K562 (cell line): Measurements from ENCODE around the gene HOXB5. TPM values are rescaled to one million over a fixed set of nuclear protein-coding genes. Genes with fewer than 3 reads are reported as not detected.

Experiments used
- DPF2 ChIP-seq: fragments of 450-650 bp; IDR thresholded peaks from 2 replicates; pipeline ENCODE4 v1.6.1; 2016
- JUND ChIP-seq, 2 experiments: IDR thresholded peaks; 2 replicates in 1 of 2; 3 replicates in 1 of 2; pipeline ENCODE4 v1.6.1; 2011; ENCODE audit warnings: borderline replicate concordance in 2 of 2, low read depth in 2 of 2, low read length in 2 of 2, improper control_type of control experiment in 1 of 2, missing biosample characterization in 1 of 2, missing genetic modification characterization in 1 of 2, missing genetic modification reagents in 1 of 2
- KLF16 ChIP-seq: IDR thresholded peaks from 2 replicates; pipeline ENCODE4 v1.6.1; 2016; ENCODE audit warnings: antibody characterized with exemption
- LCOR ChIP-seq: sonication (generic); formaldehyde crosslinking; IDR thresholded peaks from 2 replicates; pipeline ENCODE4 v1.8.0; 2022; ENCODE audit warnings: mild to moderate bottlenecking, missing genetic modification reagents
- NFXL1 ChIP-seq: fragments of 450-650 bp; formaldehyde crosslinking; IDR thresholded peaks from 2 replicates; pipeline ENCODE4 v1.4.0; 2021; ENCODE audit warnings: mild to moderate bottlenecking
- NR2F6 ChIP-seq: fragments of 450-650 bp; formaldehyde crosslinking; IDR thresholded peaks from 2 replicates; pipeline ENCODE4 v1.4.0; 2020; ENCODE audit warnings: mild to moderate bottlenecking
- TAF7 ChIP-seq: fragments of 450-650 bp; IDR thresholded peaks from 2 replicates; pipeline ENCODE4 v1.6.1; 2016; ENCODE audit warnings: missing genetic modification characterization, missing compliant biosample characterization
- TCF3 ChIP-seq: sonication (generic); formaldehyde crosslinking; IDR thresholded peaks from 2 replicates; pipeline ENCODE4 v1.4.0; 2020; ENCODE audit warnings: mild to moderate bottlenecking, missing genetic modification reagents
- TOE1 ChIP-seq, 2 experiments: fragments of 450-650 bp in 1 of 2; sonication (generic) in 1 of 2; formaldehyde crosslinking in 1 of 2; IDR thresholded peaks; 2 replicates each; pipeline versions ENCODE4 v1.7.1 to v1.8.0; 2016 to 2022; ENCODE audit warnings: borderline replicate concordance in 2 of 2, mild to moderate bottlenecking in 2 of 2, antibody characterized with exemption in 1 of 2, inconsistent platforms in 1 of 2, low read depth in 1 of 2, missing genetic modification reagents in 1 of 2, moderate library complexity in 1 of 2
- ZBED1 ChIP-seq: IDR thresholded peaks from 2 replicates; pipeline ENCODE4 v1.6.1; 2014
- ZNF12 ChIP-seq: sonication (generic); formaldehyde crosslinking; IDR thresholded peaks from 2 replicates; pipeline ENCODE4 v1.4.0; 2020; ENCODE audit warnings: mild to moderate bottlenecking, missing genetic modification reagents
- ZNF143 ChIP-seq: sonication (generic); formaldehyde crosslinking; IDR thresholded peaks from 2 replicates; pipeline ENCODE4 v1.9.0; 2022; ENCODE audit warnings: mild to moderate bottlenecking, missing genetic modification reagents
- ZNF174 ChIP-seq: fragments of 250-450 bp; sonication (Bioruptor Pico); IDR thresholded peaks from 2 replicates; pipeline ENCODE4 v1.4.0; 2020; ENCODE audit warnings: mild to moderate bottlenecking
- ZNF212 ChIP-seq: fragments of 450-650 bp; formaldehyde crosslinking; IDR thresholded peaks from 2 replicates; pipeline ENCODE4 v1.4.0; 2020; ENCODE audit warnings: mild to moderate bottlenecking
- ZNF561 ChIP-seq: fragments of 450-650 bp; formaldehyde crosslinking; conservative IDR thresholded peaks from 2 replicates; pipeline ENCODE4 v1.4.0; 2020; ENCODE audit warnings: mild to moderate bottlenecking, moderate library complexity
- polyA plus RNA-seq, 8 experiments: library from polyadenylated mRNA; depleted of rRNA in 4 of 8; stranded (reverse) in 5 of 8; unstranded in 3 of 8; fragments of >200 nt; fragmentation: Nextera tagmentation in 2 of 8; fragmentation: Illumina TruSeq in 1 of 8; extraction: Ambion mirVana in 2 of 8; extraction: Trizol in 1 of 8; gene quantifications; 2 replicates each; pipeline versions ENCODE4 v1.2.1 to v1.2.3, GENCODE V29; 2011 to 2014; ENCODE audit warnings: inconsistent platforms in 1 of 8, missing spikeins in 1 of 8
- total RNA-seq, 7 experiments: library from RNA; depleted of rRNA in 6 of 7; stranded (reverse); fragments of >200 nt in 6 of 7; fragmentation: Illumina TruSeq in 2 of 7; extraction: Trizol in 2 of 7; gene quantifications; 2 replicates each; pipeline versions ENCODE4 v1.2.1 to v1.2.3, GENCODE V29; 2011 to 2021; ENCODE audit warnings: low replicate concordance in 1 of 7
- TF ChIP-seq, protein P1 (sequence below): sonication (generic); formaldehyde crosslinking; IDR thresholded peaks from 2 replicates; pipeline ENCODE4 v1.8.0; 2022; ENCODE audit warnings: missing genetic modification reagents, mild to moderate bottlenecking, moderate library complexity, borderline replicate concordance
- TF ChIP-seq, protein P2 (sequence below): sonication (generic); formaldehyde crosslinking; IDR thresholded peaks from 2 replicates; pipeline ENCODE4 v1.8.1; 2023; ENCODE audit warnings: mild to moderate bottlenecking, missing genetic modification reagents, moderate library complexity
- TF ChIP-seq, protein P3 (sequence below): fragments of 450-650 bp; formaldehyde crosslinking; IDR thresholded peaks from 2 replicates; pipeline ENCODE4 v1.4.0; 2020; ENCODE audit warnings: mild to moderate bottlenecking, moderate library complexity
- TF ChIP-seq, protein P4 (sequence below): fragments of 450-650 bp; IDR thresholded peaks from 2 replicates; pipeline ENCODE4 v1.6.1; 2016

The HOXB5 gene
- total and polyA plus RNA-seq, 9 of the 15 experiments (the other 6 are each of a cell fraction or from before 2014, with no cell fraction given), result 0.24 to 2.7 (median 0.65) TPM

DNA sequence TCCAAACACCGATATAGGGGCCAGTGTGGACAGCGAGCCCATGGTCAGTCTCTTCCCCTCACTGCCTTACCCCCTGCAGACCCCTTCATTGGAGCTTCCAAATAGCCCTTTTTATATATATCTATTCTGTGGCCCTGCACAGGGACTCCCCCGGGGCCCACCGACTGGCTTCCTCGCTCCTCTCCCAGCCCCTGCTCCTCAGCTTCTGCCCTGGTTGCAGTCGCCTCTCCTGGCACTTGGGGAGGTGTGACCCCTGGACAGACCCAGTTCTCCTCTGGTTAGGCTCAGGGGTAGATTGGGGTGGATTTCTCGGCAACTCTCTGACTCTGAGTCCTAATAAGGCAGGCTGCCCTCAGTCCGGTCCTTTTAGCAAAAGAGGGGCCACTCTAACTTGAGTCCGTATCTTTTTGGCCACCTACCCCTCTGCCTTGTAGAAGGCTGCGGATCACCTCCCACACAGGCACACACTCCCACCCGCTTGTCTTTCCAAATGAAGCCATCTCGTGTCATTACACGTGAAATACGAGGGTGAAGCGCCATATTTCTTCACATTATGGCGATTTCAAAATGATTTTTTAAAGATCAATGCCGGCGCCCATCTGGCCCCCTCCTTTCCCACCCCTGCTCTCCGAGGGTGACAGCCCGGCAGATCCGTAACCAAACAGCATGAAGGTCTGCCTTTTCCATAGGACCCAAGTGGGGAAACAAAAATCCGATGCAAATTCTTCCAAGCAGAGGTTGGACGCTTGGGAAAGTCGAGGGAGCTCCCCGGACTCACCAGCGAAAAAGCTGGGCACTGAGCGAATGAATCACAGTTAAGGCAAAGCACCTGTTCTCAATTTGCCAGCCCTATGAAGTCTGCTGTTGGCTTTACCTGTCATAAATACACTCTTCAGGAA, 34.3 kb upstream of the HOXB5 start (continued):
- TF ChIP-seq, protein P1, sequence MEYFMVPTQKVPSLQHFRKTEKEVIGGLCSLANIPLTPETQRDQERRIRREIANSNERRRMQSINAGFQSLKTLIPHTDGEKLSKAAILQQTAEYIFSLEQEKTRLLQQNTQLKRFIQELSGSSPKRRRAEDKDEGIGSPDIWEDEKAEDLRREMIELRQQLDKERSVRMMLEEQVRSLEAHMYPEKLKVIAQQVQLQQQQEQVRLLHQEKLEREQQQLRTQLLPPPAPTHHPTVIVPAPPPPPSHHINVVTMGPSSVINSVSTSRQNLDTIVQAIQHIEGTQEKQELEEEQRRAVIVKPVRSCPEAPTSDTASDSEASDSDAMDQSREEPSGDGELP (CRISPR knock-in tag), result peak; percentile 48; the same call in 1 of the 2 replicates
- TF ChIP-seq, protein P2, sequence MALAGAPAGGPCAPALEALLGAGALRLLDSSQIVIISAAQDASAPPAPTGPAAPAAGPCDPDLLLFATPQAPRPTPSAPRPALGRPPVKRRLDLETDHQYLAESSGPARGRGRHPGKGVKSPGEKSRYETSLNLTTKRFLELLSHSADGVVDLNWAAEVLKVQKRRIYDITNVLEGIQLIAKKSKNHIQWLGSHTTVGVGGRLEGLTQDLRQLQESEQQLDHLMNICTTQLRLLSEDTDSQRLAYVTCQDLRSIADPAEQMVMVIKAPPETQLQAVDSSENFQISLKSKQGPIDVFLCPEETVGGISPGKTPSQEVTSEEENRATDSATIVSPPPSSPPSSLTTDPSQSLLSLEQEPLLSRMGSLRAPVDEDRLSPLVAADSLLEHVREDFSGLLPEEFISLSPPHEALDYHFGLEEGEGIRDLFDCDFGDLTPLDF (CRISPR knock-in tag), result 0 out of 2 replicates have a peak, but pooled peaks have one; percentile 24
- TF ChIP-seq, protein P3, sequence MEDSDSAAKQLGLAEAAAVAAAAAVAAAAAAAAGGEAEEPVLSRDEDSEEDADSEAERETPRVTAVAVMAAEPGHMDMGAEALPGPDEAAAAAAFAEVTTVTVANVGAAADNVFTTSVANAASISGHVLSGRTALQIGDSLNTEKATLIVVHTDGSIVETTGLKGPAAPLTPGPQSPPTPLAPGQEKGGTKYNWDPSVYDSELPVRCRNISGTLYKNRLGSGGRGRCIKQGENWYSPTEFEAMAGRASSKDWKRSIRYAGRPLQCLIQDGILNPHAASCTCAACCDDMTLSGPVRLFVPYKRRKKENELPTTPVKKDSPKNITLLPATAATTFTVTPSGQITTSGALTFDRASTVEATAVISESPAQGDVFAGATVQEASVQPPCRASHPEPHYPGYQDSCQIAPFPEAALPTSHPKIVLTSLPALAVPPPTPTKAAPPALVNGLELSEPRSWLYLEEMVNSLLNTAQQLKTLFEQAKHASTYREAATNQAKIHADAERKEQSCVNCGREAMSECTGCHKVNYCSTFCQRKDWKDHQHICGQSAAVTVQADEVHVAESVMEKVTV (CRISPR knock-in tag), result no peak
- TF ChIP-seq TCF3 (no peak), ZNF174 (no peak), ZNF12 (CRISPR knock-in tag) (peak; percentile 37; the same call in 1 of the 2 replicates), NR2F6 (no peak), ZNF143 (CRISPR knock-in tag) (no peak), ZBED1 (no peak), LCOR (CRISPR knock-in tag) (no peak), ZNF212 (CRISPR knock-in tag) (no peak), JUND (IDR thresholded peaks at IDR 0.05; ENCODE audit: borderline replicate concordance, low read depth, low read length) (no peak), JUND (tag; IDR thresholded peaks at IDR 0.05; ENCODE audit: borderline replicate concordance, low read depth, low read length) (no peak), DPF2 (peak; percentile 9; the same call in 1 of the 2 replicates), NFXL1 (CRISPR knock-in tag) (no peak), ZNF561 (CRISPR knock-in tag) (no peak), KLF16 (0 out of 2 replicates have a peak, but pooled peaks have one; percentile 32), TOE1 (IDR thresholded peaks at IDR 0.05; ENCODE audit: borderline replicate concordance) (no peak), TOE1 (CRISPR knock-in tag; IDR thresholded peaks at IDR 0.05; ENCODE audit: borderline replicate concordance, low read depth) (no peak), TAF7 (tag) (no peak)
- TF ChIP-seq, protein P4, sequence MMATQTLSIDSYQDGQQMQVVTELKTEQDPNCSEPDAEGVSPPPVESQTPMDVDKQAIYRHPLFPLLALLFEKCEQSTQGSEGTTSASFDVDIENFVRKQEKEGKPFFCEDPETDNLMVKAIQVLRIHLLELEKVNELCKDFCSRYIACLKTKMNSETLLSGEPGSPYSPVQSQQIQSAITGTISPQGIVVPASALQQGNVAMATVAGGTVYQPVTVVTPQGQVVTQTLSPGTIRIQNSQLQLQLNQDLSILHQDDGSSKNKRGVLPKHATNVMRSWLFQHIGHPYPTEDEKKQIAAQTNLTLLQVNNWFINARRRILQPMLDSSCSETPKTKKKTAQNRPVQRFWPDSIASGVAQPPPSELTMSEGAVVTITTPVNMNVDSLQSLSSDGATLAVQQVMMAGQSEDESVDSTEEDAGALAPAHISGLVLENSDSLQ, result peak; percentile 34; the same call in 1 of the 2 replicates
